HCT116 (cell line): ENCODE data around the gene RABGAP1.

ENCODE experiments used
- EZH2 ChIP-seq: fragments of 200-600 bp; sonication (generic); IDR thresholded peaks from 2 replicates; pipeline ENCODE4 v1.6.1; 2017; ENCODE audit warnings: antibody characterized with exemption, mixed run types
- EZH2phosphoT487 ChIP-seq: fragments of 200-600 bp; IDR thresholded peaks from 2 replicates; pipeline ENCODE4 v1.6.1; 2018; ENCODE audit warnings: antibody characterized with exemption, borderline replicate concordance
- JUND ChIP-seq: IDR thresholded peaks from 2 replicates; pipeline ENCODE4 v1.6.1; 2012
- POLR2A ChIP-seq: IDR thresholded peaks from 2 replicates; pipeline ENCODE4 v1.7.0; 2011; ENCODE audit warnings: borderline replicate concordance; ENCODE audit not compliant: insufficient read depth, insufficient read length; ENCODE audit errors: extremely low read depth
- POLR2AphosphoS5 ChIP-seq: IDR thresholded peaks from 2 replicates; pipeline ENCODE4 v1.6.1; 2011; ENCODE audit warnings: mild to moderate bottlenecking, low read depth, low read length, moderate library complexity
- YY1 ChIP-seq: IDR thresholded peaks from 2 replicates; pipeline ENCODE4 v1.6.1; 2011; ENCODE audit warnings: low read length, low read depth, moderate library complexity, mild to moderate bottlenecking; ENCODE audit not compliant: insufficient replicate concordance; ENCODE audit errors: extremely low read depth
- ZNF274 ChIP-seq: fragments of 200-500 bp; sonication (Bioruptor generic); IDR thresholded peaks from 2 replicates; pipeline ENCODE4 v1.6.1; 2014; ENCODE audit warnings: mild to moderate bottlenecking, low read depth, low read length, inconsistent platforms
- TF ChIP-seq, protein P1 (sequence below): IDR thresholded peaks from 2 replicates; pipeline ENCODE4 v1.6.1; 2012
- TF ChIP-seq, protein P2 (sequence below), 3 experiments: fragments of 200-600 bp in 1 of 3; sonication (generic) in 1 of 3; IDR thresholded peaks in 2 of 3; conservative IDR thresholded peaks in 1 of 3; 2 replicates each; pipeline ENCODE4 v1.5.1; 2012 to 2017; ENCODE audit warnings: low read depth in 2 of 3, low read length in 2 of 3, antibody characterized with exemption in 1 of 3, borderline replicate concordance in 1 of 3, control low read depth in 1 of 3, mild to moderate bottlenecking in 1 of 3, mixed read lengths in 1 of 3, mixed run types in 1 of 3, moderate library complexity in 1 of 3; ENCODE audit not compliant: insufficient read depth in 1 of 3

DNA sequence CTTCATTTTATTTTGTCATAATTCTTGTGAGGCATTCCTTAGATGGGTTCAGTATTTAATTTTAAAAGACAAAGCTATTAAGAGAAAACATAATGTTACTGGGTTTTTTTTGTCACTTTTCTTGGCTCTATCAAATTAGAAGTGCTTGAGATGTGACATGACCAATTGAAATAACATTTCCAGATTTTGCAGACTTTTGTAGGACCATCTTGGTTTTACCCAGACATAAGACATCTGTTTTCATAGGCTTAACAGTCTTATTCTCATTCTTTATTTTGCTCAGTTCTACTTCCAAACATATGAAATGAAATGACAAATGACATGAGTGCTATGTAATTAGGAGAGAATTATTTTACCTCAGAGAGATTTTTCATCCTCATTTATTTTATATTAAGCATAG, 112.2 kb downstream of the RABGAP1 start:
- TF ChIP-seq, protein P1, sequence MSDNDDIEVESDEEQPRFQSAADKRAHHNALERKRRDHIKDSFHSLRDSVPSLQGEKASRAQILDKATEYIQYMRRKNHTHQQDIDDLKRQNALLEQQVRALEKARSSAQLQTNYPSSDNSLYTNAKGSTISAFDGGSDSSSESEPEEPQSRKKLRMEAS, result no peak
- TF ChIP-seq EZH2 (no peak), JUND (no peak), EZH2phosphoT487 (no peak), POLR2A (no peak), POLR2AphosphoS5 (no peak), YY1 (no peak), ZNF274 (no peak)
- TF ChIP-seq, protein P2, sequence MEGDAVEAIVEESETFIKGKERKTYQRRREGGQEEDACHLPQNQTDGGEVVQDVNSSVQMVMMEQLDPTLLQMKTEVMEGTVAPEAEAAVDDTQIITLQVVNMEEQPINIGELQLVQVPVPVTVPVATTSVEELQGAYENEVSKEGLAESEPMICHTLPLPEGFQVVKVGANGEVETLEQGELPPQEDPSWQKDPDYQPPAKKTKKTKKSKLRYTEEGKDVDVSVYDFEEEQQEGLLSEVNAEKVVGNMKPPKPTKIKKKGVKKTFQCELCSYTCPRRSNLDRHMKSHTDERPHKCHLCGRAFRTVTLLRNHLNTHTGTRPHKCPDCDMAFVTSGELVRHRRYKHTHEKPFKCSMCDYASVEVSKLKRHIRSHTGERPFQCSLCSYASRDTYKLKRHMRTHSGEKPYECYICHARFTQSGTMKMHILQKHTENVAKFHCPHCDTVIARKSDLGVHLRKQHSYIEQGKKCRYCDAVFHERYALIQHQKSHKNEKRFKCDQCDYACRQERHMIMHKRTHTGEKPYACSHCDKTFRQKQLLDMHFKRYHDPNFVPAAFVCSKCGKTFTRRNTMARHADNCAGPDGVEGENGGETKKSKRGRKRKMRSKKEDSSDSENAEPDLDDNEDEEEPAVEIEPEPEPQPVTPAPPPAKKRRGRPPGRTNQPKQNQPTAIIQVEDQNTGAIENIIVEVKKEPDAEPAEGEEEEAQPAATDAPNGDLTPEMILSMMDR (IDR thresholded peaks at IDR 0.05 in 2 of 3, conservative IDR thresholded peaks at IDR 0.05 in 1 of 3; ENCODE audit: borderline replicate concordance in 1 of 3, insufficient read depth in 1 of 3, low read depth in 2 of 3, low read length in 2 of 3), result no peak
